MM.1S (cell line): ENCODE measurements around the gene NCS1.

Experiments used
- CTCF ChIP-seq: fragments of 300-600 bp; sonication (generic); IDR thresholded peaks from 2 replicates; pipeline ENCODE4 v1.5.1; 2016; ENCODE audit warnings: antibody characterized with exemption, low read length, mixed read lengths
- EZH2 ChIP-seq: fragments of 300-600 bp; sonication (generic); optimal IDR thresholded peaks from 2 replicates; pipeline ENCODE3; 2017; ENCODE audit warnings: low read depth, mild to moderate bottlenecking, antibody characterized with exemption, low read length, mixed read lengths
- EZH2phosphoT487 ChIP-seq: fragments of 300-600 bp; sonication (generic); IDR thresholded peaks from 2 replicates; pipeline ENCODE4 v1.6.1; 2018; ENCODE audit warnings: antibody characterized with exemption, low read length

DNA sequence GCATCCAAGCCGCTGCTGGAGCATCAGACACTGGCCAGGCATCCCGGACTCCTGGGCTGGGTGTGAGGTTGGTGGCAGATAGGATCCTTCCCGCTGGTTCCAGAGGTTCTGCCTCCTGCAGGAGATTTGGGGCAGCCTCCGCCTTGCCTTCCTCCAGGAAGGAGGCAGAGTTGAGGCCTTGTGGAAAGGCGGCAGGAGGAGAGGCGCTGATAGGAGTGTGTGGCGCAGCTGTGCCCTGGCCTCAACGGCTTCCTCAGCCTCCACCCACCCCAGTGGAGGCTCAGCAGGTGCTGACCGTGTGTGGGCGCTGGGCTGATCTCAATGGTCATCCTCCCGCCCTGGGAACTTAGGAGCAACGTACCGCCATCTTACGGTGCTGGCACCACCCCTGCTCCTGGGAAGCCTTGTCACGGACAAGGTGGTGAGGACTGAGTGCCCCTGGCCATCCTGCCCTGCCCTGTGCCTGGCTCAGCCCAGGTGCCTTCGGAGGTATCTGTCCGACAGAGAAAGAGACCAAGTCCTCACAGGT lies 10.2 kb downstream of the NCS1 start:
- TF ChIP-seq EZH2phosphoT487 (no peak), EZH2 (no peak), CTCF (no peak)
